Loucy (cell line): ENCODE measurements around the gene DDOST.
"Not testable (repeated sequence)": the region's sequence is repeated elsewhere in the genome, so short reads cannot be mapped to it uniquely, and the experiment has no call there.

Experiments
- H2AFZ ChIP-seq: fragments of 200-600 bp; sonication (generic); 2 replicates; pipeline ENCODE4 v1.6.0; 2016; ENCODE audit warnings: antibody characterized with exemption, mild to moderate bottlenecking, low read length, moderate library complexity
- H3F3A ChIP-seq: fragments of 200-600 bp; 2 replicates; pipeline ENCODE4 v1.6.0; 2016; ENCODE audit warnings: antibody characterized with exemption, low read depth, mild to moderate bottlenecking
- H3K27me3 ChIP-seq: fragments of 200-600 bp; sonication (generic); 2 replicates; pipeline ENCODE4 v1.6.1; 2014; ENCODE audit warnings: low read length, mild to moderate bottlenecking; ENCODE audit not compliant: insufficient read depth, poor library complexity, severe bottlenecking
- H3K36me3 ChIP-seq: fragments of 200-600 bp; sonication (generic); 2 replicates; pipeline ENCODE4 v1.6.1; 2016; ENCODE audit warnings: low read length; ENCODE audit not compliant: insufficient read depth
- H3K4me1 ChIP-seq: fragments of 200-600 bp; sonication (generic); 2 replicates; pipeline ENCODE4 v1.5.1; 2014; ENCODE audit warnings: low read length, mild to moderate bottlenecking; ENCODE audit not compliant: insufficient read depth, poor library complexity, severe bottlenecking
- H3K4me2 ChIP-seq: fragments of 200-600 bp; sonication (generic); 2 replicates; pipeline ENCODE4 v1.6.0; 2014; ENCODE audit warnings: antibody characterized with exemption, low read length, low read depth, mild to moderate bottlenecking; ENCODE audit not compliant: poor library complexity, severe bottlenecking
- H3K4me3 ChIP-seq: fragments of 200-600 bp; sonication (generic); 2 replicates; pipeline ENCODE4 v1.5.1; 2014; ENCODE audit warnings: low read length, mild to moderate bottlenecking, mixed read lengths; ENCODE audit not compliant: poor library complexity, severe bottlenecking
- H3K79me2 ChIP-seq: fragments of 200-600 bp; sonication (generic); 2 replicates; pipeline ENCODE4 v1.6.1; 2014; ENCODE audit warnings: low read length; ENCODE audit not compliant: insufficient read depth
- H3K9ac ChIP-seq: fragments of 200-600 bp; sonication (generic); 2 replicates; pipeline ENCODE4 v1.6.0; 2014; ENCODE audit warnings: mild to moderate bottlenecking, low read depth, low read length, moderate library complexity; ENCODE audit not compliant: poor library complexity, severe bottlenecking
- H3K9me2 ChIP-seq: fragments of 200-600 bp; sonication (generic); replicated peaks from 2 replicates; pipeline ENCODE4 v1.6.1; 2016; ENCODE audit warnings: low read depth, low read length, mixed read lengths
- H3K9me3 ChIP-seq: fragments of 200-600 bp; sonication (generic); 2 replicates; pipeline ENCODE4 v1.6.1; 2014; ENCODE audit warnings: mild to moderate bottlenecking, antibody characterized with exemption, low read length, low read depth; ENCODE audit not compliant: insufficient read depth
- H4K20me1 ChIP-seq: fragments of 200-600 bp; sonication (generic); 2 replicates; pipeline ENCODE4 v1.6.0; 2014; ENCODE audit warnings: antibody characterized with exemption, low read length, mild to moderate bottlenecking; ENCODE audit not compliant: insufficient read depth, poor library complexity, severe bottlenecking
- CTCF ChIP-seq: fragments of 200-600 bp; sonication (generic); conservative IDR thresholded peaks from 2 replicates; pipeline ENCODE4 v1.5.1; 2014; ENCODE audit warnings: mild to moderate bottlenecking, antibody characterized with exemption, low read length
- EZH2phosphoT487 ChIP-seq: fragments of 200-600 bp; IDR thresholded peaks from 2 replicates; pipeline ENCODE4 v1.6.1; 2018; ENCODE audit warnings: antibody characterized with exemption, mild to moderate bottlenecking, moderate library complexity, borderline replicate concordance

The DDOST gene

GRCh38 chr1:20682571-20683236 is 21.5 kb upstream of the DDOST start:
- H3K79me2 ChIP-seq = no peaks in the 10 kb centered on the region
- no peak overlapping the region for H3K4me3 ChIP-seq
- no peaks in the 10 kb centered on the region for H3K36me3 ChIP-seq
- no peaks in the 10 kb centered on the region for H3K9me2 ChIP-seq
- H3K9ac ChIP-seq = no peak overlapping the region
- no peak overlapping the region for H2AFZ ChIP-seq
- H3K9me3 ChIP-seq = no peaks in the 10 kb centered on the region
- H3K27me3 ChIP-seq = no peaks in the 10 kb centered on the region
- TF ChIP-seq EZH2phosphoT487 (no peak), CTCF (no peak)
- no peaks in the 10 kb centered on the region for H3F3A ChIP-seq
- H3K4me1 ChIP-seq = peaks cover 5% of the 10 kb centered on the region
- no peak overlapping the region for H3K4me2 ChIP-seq
- no peaks in the 10 kb centered on the region for H4K20me1 ChIP-seq

DNA sequence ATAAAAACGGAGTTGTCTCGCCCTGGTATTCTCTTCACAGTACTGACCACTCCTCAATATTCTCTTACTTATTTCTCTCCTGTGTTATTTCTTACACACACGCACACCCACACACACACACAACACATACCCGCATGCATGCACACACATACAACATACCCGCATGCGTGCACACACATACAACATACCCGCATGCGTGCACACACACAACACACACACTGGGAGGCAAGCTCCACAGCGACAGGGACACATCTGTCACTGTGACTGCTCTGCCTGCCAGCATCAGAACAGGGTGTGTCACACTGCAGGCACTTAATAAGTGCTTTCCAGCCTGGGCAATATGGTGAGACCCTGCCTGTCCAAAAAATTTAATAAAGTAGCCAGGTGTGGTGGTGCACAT is 20.8 kb upstream of the DDOST start:
- H3K27me3 ChIP-seq = no peaks in the 10 kb centered on the region
- H3F3A ChIP-seq = no peaks in the 10 kb centered on the region
- no peaks in the 10 kb centered on the region for H3K9me2 ChIP-seq
- no peak overlapping the region for H3K4me2 ChIP-seq
- H3K79me2 ChIP-seq = no peaks in the 10 kb centered on the region
- peaks cover 5% of the 10 kb centered on the region for H3K4me1 ChIP-seq
- no peak overlapping the region for H3K9ac ChIP-seq
- H2AFZ ChIP-seq = no peak overlapping the region
- H3K4me3 ChIP-seq = no peak overlapping the region
- no peaks in the 10 kb centered on the region for H3K9me3 ChIP-seq
- no peak for TF ChIP-seq EZH2phosphoT487
- H4K20me1 ChIP-seq = no peaks in the 10 kb centered on the region
- no peaks in the 10 kb centered on the region for H3K36me3 ChIP-seq

DNA sequence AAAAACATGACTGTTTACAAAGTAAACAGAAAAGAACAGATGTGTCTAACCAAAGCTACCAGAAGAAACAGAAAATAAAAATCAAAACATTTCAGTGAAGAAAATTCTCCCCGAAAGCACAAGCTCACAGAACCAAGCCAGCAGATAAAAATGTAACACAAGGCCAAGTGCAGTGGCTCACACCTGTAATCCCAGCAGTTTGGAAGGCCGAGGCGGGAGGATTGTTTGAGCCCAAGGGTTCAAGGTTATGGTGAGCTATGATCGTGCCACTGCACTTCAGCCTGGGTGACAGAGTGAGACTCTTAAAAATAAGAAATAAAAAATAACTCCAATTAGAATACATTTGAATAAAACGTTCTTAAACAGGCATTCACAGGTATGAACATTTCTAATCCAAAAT is 19.1 kb upstream of the DDOST start:
- Histone ChIP-seq H3K9me3 (no peaks in the 10 kb centered on the region), H3K4me1 (no peaks in the 10 kb centered on the region), H3K9me2 (no peaks in the 10 kb centered on the region), H3K9ac (no peak overlapping the region), H3K4me2 (no peak overlapping the region), H3K4me3 (no peak overlapping the region), H3K27me3 (no peaks in the 10 kb centered on the region), H2AFZ (no peak overlapping the region), H3F3A (no peaks in the 10 kb centered on the region), H3K79me2 (no peaks in the 10 kb centered on the region), H4K20me1 (no peaks in the 10 kb centered on the region), H3K36me3 (no peaks in the 10 kb centered on the region)
- TF ChIP-seq CTCF (no peak), EZH2phosphoT487 (no peak)

DNA sequence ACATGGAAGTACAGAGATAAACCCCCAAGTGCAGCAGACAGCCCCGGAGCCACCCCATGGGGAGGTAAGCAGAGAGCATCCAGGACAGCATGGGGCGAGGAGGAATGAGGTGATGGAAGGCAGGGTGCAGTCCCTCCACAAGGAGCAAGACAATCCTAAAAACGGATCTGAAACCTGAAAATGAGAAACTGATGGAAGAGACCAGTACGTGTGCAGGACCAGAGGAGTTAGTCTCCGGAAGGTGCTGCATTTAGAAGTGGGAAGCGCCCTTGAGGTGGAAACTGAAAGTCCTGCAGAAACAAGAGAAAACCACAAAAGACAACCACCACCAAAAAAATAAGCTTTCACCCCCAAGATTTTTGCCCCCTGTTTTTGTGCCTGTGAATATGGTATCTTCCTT is 17.4 kb upstream of the DDOST start:
- H3K4me1 ChIP-seq = no peaks in the 10 kb centered on the region
- TF ChIP-seq CTCF (no peak), EZH2phosphoT487 (no peak)
- no peak overlapping the region for H3K4me2 ChIP-seq
- H3K36me3 ChIP-seq = no peaks in the 10 kb centered on the region
- H3K79me2 ChIP-seq = no peaks in the 10 kb centered on the region
- H3K9ac ChIP-seq = no peak overlapping the region
- H3F3A ChIP-seq = no peaks in the 10 kb centered on the region
- no peaks in the 10 kb centered on the region for H3K9me2 ChIP-seq
- H2AFZ ChIP-seq = no peak overlapping the region
- no peak overlapping the region for H3K4me3 ChIP-seq
- H3K27me3 ChIP-seq = no peaks in the 10 kb centered on the region
- no peaks in the 10 kb centered on the region for H4K20me1 ChIP-seq
- no peaks in the 10 kb centered on the region for H3K9me3 ChIP-seq

GRCh38 chr1:20673626-20674025 is 12.5 kb upstream of the DDOST start:
- not testable (repeated sequence) for H3K4me1 ChIP-seq, H3F3A ChIP-seq, H3K9me3 ChIP-seq, H3K9me2 ChIP-seq, H3K4me3 ChIP-seq, H4K20me1 ChIP-seq, H3K9ac ChIP-seq, H3K27me3 ChIP-seq, H3K4me2 ChIP-seq, H3K36me3 ChIP-seq, H2AFZ ChIP-seq, H3K79me2 ChIP-seq
